WI38 (cell line): ENCODE results near the gene NEDD9.

Experiments used
- H3K4me3 ChIP-seq: 2 replicates; pipeline ENCODE4 v1.5.1; 2011; ENCODE audit warnings: low read depth, mild to moderate bottlenecking, control low read depth, low read length
- TF ChIP-seq, protein P1 (sequence below): IDR thresholded peaks from 2 replicates; pipeline ENCODE4 v1.5.1; 2012; ENCODE audit warnings: low read depth, mild to moderate bottlenecking, control low read depth, low read length

Gene NEDD9

DNA sequence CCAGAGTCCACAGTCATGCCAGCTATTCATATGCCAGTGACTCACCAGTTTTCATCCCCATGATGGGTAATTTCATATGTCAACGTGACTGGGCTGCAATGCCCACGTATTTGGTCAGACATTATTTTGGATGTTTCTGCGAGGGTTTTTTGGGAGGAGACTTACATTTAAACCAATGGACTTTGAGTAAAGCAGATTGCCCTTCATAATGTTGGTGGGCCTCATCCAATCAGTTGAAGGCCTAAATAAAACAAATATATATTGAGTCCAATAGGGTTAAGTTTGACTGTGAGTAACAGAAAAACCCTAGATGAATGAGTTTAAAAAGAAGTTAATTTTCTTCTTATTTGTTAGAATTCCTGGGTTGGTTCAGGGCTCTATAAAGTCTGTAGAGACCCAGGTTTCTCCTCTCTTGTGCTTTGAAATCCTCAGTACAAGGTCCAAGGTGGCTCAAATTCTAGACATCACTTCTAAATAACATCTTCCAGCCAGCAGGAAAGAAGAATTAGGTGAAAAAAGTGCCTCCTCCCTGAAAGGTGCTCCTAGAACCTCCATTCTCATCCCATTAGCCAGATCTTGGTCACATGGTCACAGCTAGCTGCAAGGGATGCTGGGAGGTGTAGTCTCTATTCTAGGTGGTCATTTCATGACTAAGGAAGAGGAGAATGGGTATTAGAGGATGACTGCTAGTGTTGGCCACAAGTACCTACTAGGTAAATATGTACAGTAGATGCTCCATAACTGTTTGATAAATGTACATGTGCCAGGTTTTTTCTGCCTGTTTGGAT is 16.7 kb upstream of the NEDD9 start:
- TF ChIP-seq, protein P1, sequence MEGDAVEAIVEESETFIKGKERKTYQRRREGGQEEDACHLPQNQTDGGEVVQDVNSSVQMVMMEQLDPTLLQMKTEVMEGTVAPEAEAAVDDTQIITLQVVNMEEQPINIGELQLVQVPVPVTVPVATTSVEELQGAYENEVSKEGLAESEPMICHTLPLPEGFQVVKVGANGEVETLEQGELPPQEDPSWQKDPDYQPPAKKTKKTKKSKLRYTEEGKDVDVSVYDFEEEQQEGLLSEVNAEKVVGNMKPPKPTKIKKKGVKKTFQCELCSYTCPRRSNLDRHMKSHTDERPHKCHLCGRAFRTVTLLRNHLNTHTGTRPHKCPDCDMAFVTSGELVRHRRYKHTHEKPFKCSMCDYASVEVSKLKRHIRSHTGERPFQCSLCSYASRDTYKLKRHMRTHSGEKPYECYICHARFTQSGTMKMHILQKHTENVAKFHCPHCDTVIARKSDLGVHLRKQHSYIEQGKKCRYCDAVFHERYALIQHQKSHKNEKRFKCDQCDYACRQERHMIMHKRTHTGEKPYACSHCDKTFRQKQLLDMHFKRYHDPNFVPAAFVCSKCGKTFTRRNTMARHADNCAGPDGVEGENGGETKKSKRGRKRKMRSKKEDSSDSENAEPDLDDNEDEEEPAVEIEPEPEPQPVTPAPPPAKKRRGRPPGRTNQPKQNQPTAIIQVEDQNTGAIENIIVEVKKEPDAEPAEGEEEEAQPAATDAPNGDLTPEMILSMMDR = no peak
- H3K4me3 ChIP-seq = no peak overlapping the region

DNA sequence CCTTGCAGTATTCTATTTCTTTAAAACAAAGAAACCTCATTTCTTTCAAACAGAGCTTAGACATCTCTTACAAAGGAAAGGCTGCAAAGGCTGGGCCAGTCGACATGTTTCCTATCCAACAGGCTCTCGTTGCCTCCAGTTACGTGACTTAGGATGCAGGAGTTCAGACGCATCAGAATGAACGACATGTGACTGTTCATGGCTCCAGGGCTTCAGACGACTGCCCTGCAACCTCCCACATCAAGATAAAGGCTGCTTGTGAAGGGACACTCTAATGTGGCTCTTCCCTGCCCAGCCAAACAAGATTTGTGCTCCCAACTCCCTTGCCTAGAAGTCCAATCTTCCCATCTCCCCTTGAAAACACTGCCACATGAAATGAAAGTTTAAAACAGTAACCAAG is 14.3 kb upstream of the NEDD9 start:
- no peak overlapping the region for H3K4me3 ChIP-seq
- TF ChIP-seq, protein P1 = no peak

DNA sequence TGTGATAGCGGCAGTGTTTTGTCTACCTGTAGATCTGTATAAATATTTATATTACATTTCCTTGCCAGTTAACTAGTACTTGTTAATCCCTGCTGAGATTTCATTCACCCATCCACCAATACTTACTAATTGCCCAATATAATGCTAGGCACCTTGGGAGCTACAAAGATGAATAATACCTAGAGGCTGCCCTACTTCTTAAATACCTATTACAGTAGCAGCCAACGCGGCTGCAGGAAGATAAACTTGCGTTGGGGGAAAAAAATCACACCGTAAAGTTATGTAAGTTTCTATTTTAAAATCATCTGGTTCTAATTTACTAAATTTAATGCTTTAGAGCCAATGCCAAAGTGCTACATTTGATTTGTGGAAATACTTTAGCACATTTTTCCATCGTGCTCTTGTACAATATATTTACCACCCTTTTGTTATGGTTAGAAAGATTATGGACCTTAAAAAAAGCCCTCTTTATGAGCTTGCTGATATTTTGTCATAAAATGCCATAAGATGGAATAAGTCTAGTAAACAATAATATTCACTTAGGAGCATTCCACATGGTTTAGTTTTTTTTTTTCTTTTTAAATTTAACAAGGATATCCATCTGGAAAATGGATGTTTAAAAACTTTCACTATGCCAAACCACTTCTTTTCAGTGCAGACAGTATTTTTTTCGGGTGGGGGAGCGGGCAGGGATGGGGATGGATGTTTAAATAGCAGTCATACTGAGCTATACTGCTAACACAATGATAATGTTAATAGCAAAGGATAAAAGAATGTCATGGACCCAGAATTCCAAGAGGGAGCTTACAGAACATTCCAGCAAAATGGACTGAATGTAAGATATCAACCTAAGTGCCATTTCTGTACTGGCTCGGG is 13.2 kb upstream of the NEDD9 start:
- TF ChIP-seq, protein P1 = no peak
- H3K4me3 ChIP-seq = no peak overlapping the region

DNA sequence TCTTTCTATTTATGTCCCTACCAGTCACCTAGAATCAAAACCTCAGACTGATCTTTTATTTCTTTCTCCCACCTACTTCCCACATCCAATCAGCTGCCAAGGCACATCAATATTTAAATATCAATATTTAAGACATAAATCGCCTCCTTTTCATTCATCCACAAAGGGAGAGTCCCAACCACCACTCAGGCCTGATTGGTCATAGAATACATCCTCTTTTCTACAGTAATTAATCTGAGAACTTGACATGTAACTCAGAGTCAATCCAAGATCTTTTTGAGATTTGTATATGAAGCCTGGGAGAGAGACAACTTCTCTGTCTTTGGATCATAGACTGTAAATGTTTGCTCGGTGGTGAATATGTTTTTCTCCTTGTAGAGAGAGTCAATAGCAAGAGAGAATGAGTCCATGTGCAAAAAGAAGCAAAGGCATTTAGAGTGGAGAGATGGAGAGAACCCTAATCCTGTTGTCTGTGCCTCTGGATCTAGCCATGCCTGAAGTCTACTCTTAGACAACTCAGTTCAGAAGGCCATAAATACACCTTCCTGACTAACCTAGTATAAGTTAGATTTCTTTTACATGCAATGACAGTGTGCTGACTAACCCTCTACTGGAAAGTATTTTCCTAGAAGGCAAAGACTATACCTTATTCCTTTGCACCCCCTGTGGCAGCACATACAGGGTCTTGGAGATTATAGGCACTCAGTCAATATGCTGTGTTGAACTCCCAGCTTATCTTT is 12.1 kb upstream of the NEDD9 start:
- TF ChIP-seq, protein P1 = no peak

DNA sequence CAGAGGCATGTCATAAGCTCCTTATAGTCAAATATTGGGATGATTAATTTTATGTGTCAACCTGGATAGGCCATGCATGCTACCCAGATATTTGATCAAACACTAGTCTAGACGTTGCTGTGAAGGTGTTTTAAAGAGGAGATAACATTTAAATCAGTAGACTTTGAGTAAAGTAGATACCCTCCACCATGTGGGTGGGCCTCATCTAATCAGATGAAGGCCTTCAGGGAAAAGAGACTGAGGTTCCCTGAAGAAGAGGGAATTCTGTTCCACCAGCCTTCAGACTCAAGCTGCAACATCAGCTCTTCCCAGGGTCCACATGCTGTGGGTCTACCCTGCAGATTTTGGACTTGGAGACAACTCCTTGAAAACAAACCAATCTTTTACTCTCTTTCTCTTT is 11.4 kb upstream of the NEDD9 start:
- no peak overlapping the region for H3K4me3 ChIP-seq
- TF ChIP-seq, protein P1 = no peak

More for the DNA sequence above, 12.1 kb upstream of the NEDD9 start:
- H3K4me3 ChIP-seq = no peak overlapping the region

DNA sequence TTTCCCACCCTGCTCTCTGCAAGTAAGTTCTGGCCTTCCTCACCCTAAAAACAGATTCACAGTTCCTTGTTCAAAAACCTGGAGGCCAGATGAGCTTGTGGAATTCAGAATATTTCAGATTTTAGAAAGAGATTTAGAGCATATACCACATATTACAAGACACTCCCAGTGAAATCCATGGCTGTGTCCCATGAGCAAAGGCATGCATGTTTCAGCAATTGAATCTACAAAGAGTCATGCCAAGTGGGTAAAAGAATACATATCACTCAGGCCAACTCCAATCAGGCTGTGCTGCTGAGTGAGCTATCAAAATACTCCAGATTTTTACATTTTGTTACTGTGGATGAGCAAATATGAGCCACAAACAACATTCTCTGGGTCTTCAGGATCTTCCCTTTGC is 10.2 kb upstream of the NEDD9 start:
- TF ChIP-seq, protein P1 = no peak
- H3K4me3 ChIP-seq = no peak overlapping the region
